Common myeloid progenitor, CD34-positive (primary cell): ENCODE results near the gene EMC1.

Experiments
- CTCF ChIA-PET: fragments of 350-600 bp; sonication (Branson Sonifier 250); formaldehyde crosslinking; loops from one replicate; lab custom pipeline; 2021; ENCODE audit warnings: antibody characterized with exemption; lab: Charles Lee
- POLR2A ChIA-PET: fragments of 350-600 bp; sonication (Branson Sonifier 250); formaldehyde crosslinking; loops from one replicate; lab custom pipeline; 2021; ENCODE audit warnings: antibody characterized with exemption; lab: Charles Lee
- DNase-seq, 3 donors: peaks; one replicate each; pipeline versions ENCODE4 v3.0.0 to v3.0.0-alpha.2; 2013
- H3K27ac ChIP-seq, 2 experiments: 1 replicate in 1 of 2; 2 replicates in 1 of 2; pipeline ENCODE4 v1.7.0; 2013; ENCODE audit warnings: inconsistent platforms in 2 of 2, low read length in 2 of 2, mild to moderate bottlenecking in 2 of 2, low read depth in 1 of 2, moderate library complexity in 1 of 2; ENCODE audit not compliant: severe bottlenecking in 2 of 2, insufficient read depth in 1 of 2, poor library complexity in 1 of 2
- H3K27me3 ChIP-seq, 5 experiments: replicated peaks in 2 of 5; 1 replicate in 3 of 5; 2 replicates in 2 of 5; pipeline versions ENCODE4 v1.6.1 to v1.7.0; 2013; ENCODE audit warnings: low read length in 4 of 5, mild to moderate bottlenecking in 2 of 5, moderate library complexity in 2 of 5, inconsistent platforms in 1 of 5; ENCODE audit not compliant: insufficient read depth in 5 of 5, control insufficient read depth in 4 of 5
- H3K36me3 ChIP-seq, 4 experiments: 1 replicate in 2 of 4; 2 replicates in 2 of 4; pipeline versions ENCODE4 v1.6.1 to v1.7.0; 2013; ENCODE audit warnings: low read length in 3 of 4, control low read depth in 1 of 4, mild to moderate bottlenecking in 1 of 4; ENCODE audit not compliant: control insufficient read depth in 4 of 4, insufficient read depth in 4 of 4
- H3K4me1 ChIP-seq, 4 experiments: 1 replicate in 3 of 4; 2 replicates in 1 of 4; pipeline versions ENCODE4 v1.6.1 to v1.7.1; 2013; ENCODE audit warnings: low read length in 3 of 4, mild to moderate bottlenecking in 3 of 4, control low read depth in 1 of 4, inconsistent platforms in 1 of 4, moderate library complexity in 1 of 4; ENCODE audit not compliant: control insufficient read depth in 4 of 4, insufficient read depth in 4 of 4; ENCODE audit errors: control extremely low read depth in 1 of 4
- H3K4me3 ChIP-seq, 7 experiments: 1 replicate in 4 of 7; 2 replicates in 3 of 7; pipeline versions ENCODE4 v1.5.1 to v1.7.0; 2013; ENCODE audit warnings: mild to moderate bottlenecking in 7 of 7, low read length in 6 of 7, moderate library complexity in 6 of 7, inconsistent platforms in 2 of 7, low read depth in 2 of 7, control low read depth in 1 of 7; ENCODE audit not compliant: insufficient read depth in 4 of 7, control insufficient read depth in 1 of 7; ENCODE audit errors: extremely low read depth in 1 of 7
- H3K9me3 ChIP-seq, 5 experiments: 1 replicate in 4 of 5; 2 replicates in 1 of 5; pipeline versions ENCODE4 v1.6.1 to v1.7.1; 2013; ENCODE audit warnings: low read length in 4 of 5, mild to moderate bottlenecking in 2 of 5, inconsistent platforms in 1 of 5, low read depth in 1 of 5, moderate library complexity in 1 of 5; ENCODE audit not compliant: control insufficient read depth in 4 of 5, insufficient read depth in 2 of 5; ENCODE audit errors: control extremely low read depth in 1 of 5
- WGBS: methylation state at CpG from one replicate; pipeline ENCODE4 v1.1.5; 2013; ENCODE audit not compliant: insufficient coverage; 5-methylcytosine and 5-hydroxymethylcytosine counted together

Gene EMC1

GRCh38 chr1:19205845-19206244 is 45.5 kb downstream of the EMC1 start:
- H3K9me3 ChIP-seq = no peaks in the 10 kb centered on the region
- no peak overlapping the region for H3K4me3 ChIP-seq
- DNase-seq = no peak
- CTCF ChIA-PET = interaction anchor here (0.6 to 3.3 kb wide), 5 partner anchors 9 to 28 kb away, joined by 3 to 11 read pairs (median 3); no protein-coding TSS in a partner anchor
- H3K4me1 ChIP-seq = peaks cover 15 to 52% (median 32%) of the 10 kb centered on the region in 4 experiments
- 92% methylated on average over 2 of the region's 5 CpGs for WGBS
- H3K27me3 ChIP-seq = no peaks in the 10 kb centered on the region
- peaks cover 0 to 15% (median 5%) of the 10 kb centered on the region in 4 experiments for H3K36me3 ChIP-seq
- POLR2A ChIA-PET = no interaction called here
- H3K27ac ChIP-seq = no peak overlapping the region

- no CpG with 5 or more reads among the region's 1 CpG for WGBS
- Histone ChIP-seq H3K27me3 (no peaks in the 10 kb centered on the region), H3K4me3 (no peak overlapping the region), H3K36me3 (peaks cover 0 to 15% (median 9%) of the 10 kb centered on the region in 4 experiments), H3K27ac (no peak overlapping the region), H3K9me3 (no peaks in the 10 kb centered on the region), H3K4me1 (peaks cover 15 to 47% (median 29%) of the 10 kb centered on the region in 4 experiments)
- DNase-seq = no peak
- CTCF ChIA-PET = interaction anchor here (0.6 to 3.3 kb wide), 6 partner anchors 9 to 37 kb away, joined by 3 to 11 read pairs (median 3); no protein-coding TSS in a partner anchor
- POLR2A ChIA-PET = no interaction called here
Measured at GRCh38 chr1:19205403-19205802, 45.9 kb downstream of the EMC1 start.

GRCh38 chr1:19204446-19205266 is 46.7 kb downstream of the EMC1 start:
- peak overlapping the region in 1 of 2 experiments; percentile 22 for H3K27ac ChIP-seq
- H3K9me3 ChIP-seq = no peaks in the 10 kb centered on the region
- H3K4me1 ChIP-seq = peaks cover 15 to 46% (median 28%) of the 10 kb centered on the region in 4 experiments
- H3K27me3 ChIP-seq = no peaks in the 10 kb centered on the region
- ChIA-PET POLR2A (no interaction called here), CTCF (interaction anchor here (0.8 to 1.5 kb wide), 4 partner anchors 10 to 37 kb away, joined by 3 to 4 read pairs (median 3); no protein-coding TSS in a partner anchor)
- 97% methylated on average over 3 of the region's 6 CpGs for WGBS
- peaks cover 4 to 21% (median 11%) of the 10 kb centered on the region in 4 experiments for H3K36me3 ChIP-seq
- DNase-seq = no peak
- no peak overlapping the region for H3K4me3 ChIP-seq

- no CpG with 5 or more reads among the region's 2 CpGs for WGBS
- Histone ChIP-seq H3K36me3 (peaks cover 9 to 33% (median 20%) of the 10 kb centered on the region in 4 experiments), H3K27me3 (no peaks in the 10 kb centered on the region), H3K9me3 (no peaks in the 10 kb centered on the region), H3K27ac (no peak overlapping the region), H3K4me1 (peaks cover 5 to 36% (median 21%) of the 10 kb centered on the region in 4 experiments), H3K4me3 (no peak overlapping the region)
- POLR2A ChIA-PET = interaction anchor here (0.7 kb wide), 1 partner anchor 599 kb away, joined by 7 read pairs; no protein-coding TSS in a partner anchor
- CTCF ChIA-PET = interaction anchor here (0.7 to 2.1 kb wide), 2 partner anchors 23 to 106 kb away, joined by 4 to 8 read pairs; no protein-coding TSS in a partner anchor
- no peak for DNase-seq
Measured at GRCh38 chr1:19203440-19203839, 47.9 kb downstream of the EMC1 start.

GRCh38 chr1:19202396-19202795 is 48.9 kb downstream of the EMC1 start:
- peaks cover 9 to 44% (median 29%) of the 10 kb centered on the region in 4 experiments for H3K36me3 ChIP-seq
- no peak for DNase-seq
- H3K27ac ChIP-seq = no peak overlapping the region
- peaks cover 4 to 26% (median 16%) of the 10 kb centered on the region in 4 experiments for H3K4me1 ChIP-seq
- H3K9me3 ChIP-seq = no peaks in the 10 kb centered on the region
- CTCF ChIA-PET = interaction anchor here (1.2 to 2.1 kb wide), 2 partner anchors 22 to 24 kb away, joined by 5 to 8 read pairs; no protein-coding TSS in a partner anchor
- WGBS = 41% methylated on average over 3 of the region's 3 CpGs
- POLR2A ChIA-PET = no interaction called here
- no peak overlapping the region for H3K4me3 ChIP-seq
- no peaks in the 10 kb centered on the region for H3K27me3 ChIP-seq

GRCh38 chr1:19199969-19200604 is 51.2 kb downstream of the EMC1 start:
- DNase-seq = no peak
- Histone ChIP-seq H3K36me3 (peaks cover 20 to 65% (median 39%) of the 10 kb centered on the region in 4 experiments), H3K4me3 (no peak overlapping the region), H3K27me3 (no peaks in the 10 kb centered on the region), H3K4me1 (peaks cover 0 to 9% (median 4%) of the 10 kb centered on the region in 4 experiments), H3K9me3 (no peaks in the 10 kb centered on the region), H3K27ac (no peak overlapping the region)
- POLR2A ChIA-PET = interaction anchor here (0.6 to 1.5 kb wide), 3 partner anchors 9 to 16 kb away, joined by 3 read pairs; no protein-coding TSS in a partner anchor
- CTCF ChIA-PET = interaction anchor here (0.7 to 2.0 kb wide), 5 partner anchors 8 to 39 kb away, joined by 3 to 10 read pairs (median 3); no protein-coding TSS in a partner anchor
- WGBS = no CpG with 5 or more reads among the region's 4 CpGs
